GM19193 (cell line): ENCODE measurements around the gene JMJD1C.

Experiments
- POLR2A ChIP-seq: IDR thresholded peaks from 4 replicates; pipeline ENCODE4 v1.6.1; 2011; ENCODE audit not compliant: insufficient read depth, insufficient read length; ENCODE audit errors: extremely low read depth

The JMJD1C gene

GRCh38 chr10:63224241-63224640 lies 241.5 kb downstream of the JMJD1C start:
- no peak for TF ChIP-seq POLR2A

- TF ChIP-seq POLR2A: no peak
Measured at GRCh38 chr10:63221950-63222349, 243.8 kb downstream of the JMJD1C start.

DNA sequence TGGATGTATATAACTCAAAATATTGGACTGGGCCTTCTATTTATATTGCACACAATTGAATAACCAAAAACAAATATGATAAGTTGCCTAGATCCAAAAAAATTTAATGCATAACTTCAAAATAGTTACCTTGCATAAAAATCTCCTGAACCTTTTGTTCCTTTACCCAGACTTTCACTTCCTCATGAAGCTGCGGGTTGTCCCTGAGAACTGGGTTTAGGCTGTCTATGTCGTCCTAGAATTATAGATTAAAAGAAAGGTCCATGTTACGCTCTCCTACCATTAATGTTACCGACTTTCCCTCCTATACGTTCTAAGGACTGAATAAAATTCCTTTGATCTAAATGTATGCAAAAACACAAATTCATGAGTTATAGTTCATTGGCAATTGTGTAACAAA lies 246.0 kb downstream of the JMJD1C start:
- no peak for TF ChIP-seq POLR2A

GRCh38 chr10:63217120-63217605 lies 248.6 kb downstream of the JMJD1C start:
- TF ChIP-seq POLR2A: no peak

DNA sequence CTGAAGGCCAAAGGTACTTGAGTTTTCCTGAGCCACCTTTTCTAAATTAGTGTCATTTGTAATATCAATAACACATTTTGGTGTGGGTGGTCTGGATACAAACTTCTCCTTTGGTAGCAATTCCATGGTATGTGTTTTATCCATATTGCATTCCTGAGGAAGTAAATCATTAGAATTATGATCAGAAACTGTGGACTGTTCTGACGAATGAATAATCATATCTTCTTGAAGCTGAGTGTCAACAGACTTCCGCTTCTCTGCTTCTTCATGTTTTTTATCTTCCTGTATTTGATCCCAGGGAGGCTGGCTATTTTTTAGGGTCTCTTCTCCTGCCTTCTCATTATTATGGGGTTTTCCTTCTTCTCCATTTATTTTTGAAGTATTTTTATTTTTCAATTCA lies 251.2 kb downstream of the JMJD1C start:
- TF ChIP-seq POLR2A: no peak

GRCh38 chr10:63213489-63213888 lies 252.3 kb downstream of the JMJD1C start:
- no peak for TF ChIP-seq POLR2A

- no peak for TF ChIP-seq POLR2A
Measured at GRCh38 chr10:63210611-63211196, 255.1 kb downstream of the JMJD1C start.

DNA sequence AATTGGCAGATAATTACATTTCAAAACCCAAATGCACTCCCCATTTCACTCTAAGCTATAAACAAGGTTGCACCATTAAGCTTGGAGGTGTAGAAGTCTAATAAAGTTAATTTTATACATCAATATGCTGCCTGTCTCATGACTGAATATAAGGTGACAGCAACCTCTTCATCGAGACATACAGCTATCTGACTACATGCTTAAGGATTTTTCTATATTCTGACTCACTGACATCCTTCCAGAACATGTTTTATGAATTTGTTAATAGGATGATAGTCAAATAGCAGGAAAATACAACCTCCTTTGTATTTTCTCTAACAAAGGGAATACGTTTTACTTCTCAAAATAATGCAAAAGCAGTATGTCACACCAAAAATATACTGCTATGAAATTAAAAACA lies 256.1 kb downstream of the JMJD1C start:
- TF ChIP-seq POLR2A: no peak

- no peak for TF ChIP-seq POLR2A
Measured at GRCh38 chr10:63208986-63209385, 256.8 kb downstream of the JMJD1C start.

DNA sequence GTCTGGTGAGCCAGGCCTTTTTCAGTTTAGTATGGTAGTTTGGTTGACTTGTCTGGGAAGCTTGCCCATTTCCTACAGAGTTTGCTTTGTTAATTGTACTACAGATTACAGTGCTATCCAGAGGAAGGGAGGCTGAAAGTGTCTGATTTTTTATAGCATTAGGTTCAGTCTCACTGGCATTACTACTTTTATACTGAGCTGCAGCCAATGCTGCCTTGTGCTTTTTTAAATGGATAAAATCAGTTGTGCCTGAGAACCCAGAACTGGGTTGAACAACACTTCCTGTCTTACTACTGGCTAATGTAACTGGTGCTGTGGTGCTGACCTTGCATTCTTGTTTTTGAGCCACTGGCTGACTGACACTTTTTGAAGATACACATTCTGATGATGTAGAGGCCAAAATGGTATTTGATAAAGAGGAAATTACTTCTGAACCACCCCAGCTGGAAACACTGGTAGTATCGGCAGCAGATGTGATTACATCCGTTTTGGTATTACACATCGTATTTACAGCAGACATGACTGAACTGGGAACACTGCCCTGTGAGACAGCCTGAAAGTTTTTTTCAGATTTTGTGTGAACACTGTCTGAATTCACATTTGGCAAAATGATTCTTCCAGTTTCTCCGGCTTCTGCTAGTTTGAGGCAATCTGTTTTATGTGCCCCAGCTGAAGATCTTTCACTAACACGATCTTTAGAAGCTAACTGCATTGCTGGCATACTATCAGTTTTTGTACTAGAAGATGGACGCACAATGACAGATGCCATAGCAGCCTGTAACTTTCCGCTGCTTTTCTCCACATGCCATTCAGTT lies 258.6 kb downstream of the JMJD1C start:
- TF ChIP-seq POLR2A: no peak

DNA sequence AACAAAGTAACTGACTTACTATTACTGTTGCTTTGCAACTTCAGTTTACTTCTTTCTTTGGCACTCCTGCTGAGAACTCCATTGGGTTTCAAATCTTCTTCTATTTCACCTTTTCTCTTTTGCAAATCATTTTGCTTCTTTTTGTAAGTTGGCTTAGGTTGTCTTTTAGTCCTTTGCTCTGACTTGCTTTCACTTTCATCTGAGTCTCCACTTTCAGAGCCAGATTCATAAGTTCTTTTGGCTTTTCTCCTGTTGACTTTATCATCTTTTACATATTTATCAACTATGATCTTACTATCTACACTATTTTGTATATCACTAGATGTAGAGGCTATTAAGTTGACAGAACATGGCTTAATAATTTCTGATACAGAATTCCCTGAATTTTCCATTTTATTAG lies 259.2 kb downstream of the JMJD1C start:
- TF ChIP-seq POLR2A: no peak

- TF ChIP-seq POLR2A: no peak
Measured at GRCh38 chr10:63205421-63205820, 260.4 kb downstream of the JMJD1C start.

DNA sequence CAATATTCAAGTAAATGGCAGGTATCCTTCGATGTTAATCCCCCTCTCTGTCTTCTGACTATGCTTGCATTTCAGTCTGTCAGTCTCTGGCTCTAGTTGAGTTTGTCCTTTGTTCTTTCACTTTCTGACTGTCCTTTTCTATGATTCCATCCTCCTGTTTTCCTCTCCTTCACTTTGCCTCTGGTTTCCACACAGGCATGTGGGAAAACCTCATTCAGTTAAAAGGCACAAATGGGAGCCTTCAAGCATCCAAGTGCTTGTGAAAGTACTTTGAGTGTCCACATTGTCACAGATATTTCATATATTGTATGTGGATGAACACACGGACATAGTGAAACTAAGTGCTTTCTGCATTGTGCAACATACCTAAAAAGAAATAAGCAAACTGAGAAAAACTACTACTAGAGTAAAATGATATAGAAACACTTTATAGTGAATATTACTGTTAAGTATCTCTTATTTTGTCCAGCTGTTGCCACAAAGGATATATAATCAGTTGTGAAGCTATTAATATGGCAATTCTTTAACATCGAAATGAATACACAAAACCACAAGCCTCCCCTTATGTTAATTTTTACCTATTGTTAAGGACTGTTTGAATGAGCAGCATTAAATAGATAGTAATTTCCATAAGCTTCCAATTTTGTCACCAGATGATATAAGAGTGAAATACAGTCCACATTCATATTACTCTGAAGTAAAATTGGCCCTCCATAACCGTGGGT lies 260.9 kb downstream of the JMJD1C start:
- no peak for TF ChIP-seq POLR2A

- no peak for TF ChIP-seq POLR2A
Measured at GRCh38 chr10:63201118-63201517, 264.7 kb downstream of the JMJD1C start.

- TF ChIP-seq POLR2A: no peak
Measured at GRCh38 chr10:63200431-63200830, 265.3 kb downstream of the JMJD1C start.
